Measurements from ENCODE around the gene NME3.

DNA sequence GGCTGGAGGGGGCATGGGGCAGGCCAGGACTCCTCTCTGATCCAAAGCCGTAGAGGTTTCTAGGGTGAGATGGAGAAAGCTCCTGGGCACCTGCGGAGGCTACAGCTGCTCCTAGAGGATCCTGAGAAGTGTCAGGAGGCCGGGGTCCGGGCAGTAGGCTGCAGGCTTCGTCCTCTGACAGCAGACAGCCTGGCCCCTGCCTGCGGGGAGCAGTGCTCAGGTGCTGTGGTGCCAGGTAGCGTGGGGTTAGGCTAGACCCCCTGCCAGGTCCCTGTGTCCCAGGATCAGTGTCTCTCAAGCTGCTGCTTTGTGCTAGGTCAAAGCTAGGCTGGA is 3.1 kb upstream of the NME3 start:
- TF ChIP-seq, protein P1, sequence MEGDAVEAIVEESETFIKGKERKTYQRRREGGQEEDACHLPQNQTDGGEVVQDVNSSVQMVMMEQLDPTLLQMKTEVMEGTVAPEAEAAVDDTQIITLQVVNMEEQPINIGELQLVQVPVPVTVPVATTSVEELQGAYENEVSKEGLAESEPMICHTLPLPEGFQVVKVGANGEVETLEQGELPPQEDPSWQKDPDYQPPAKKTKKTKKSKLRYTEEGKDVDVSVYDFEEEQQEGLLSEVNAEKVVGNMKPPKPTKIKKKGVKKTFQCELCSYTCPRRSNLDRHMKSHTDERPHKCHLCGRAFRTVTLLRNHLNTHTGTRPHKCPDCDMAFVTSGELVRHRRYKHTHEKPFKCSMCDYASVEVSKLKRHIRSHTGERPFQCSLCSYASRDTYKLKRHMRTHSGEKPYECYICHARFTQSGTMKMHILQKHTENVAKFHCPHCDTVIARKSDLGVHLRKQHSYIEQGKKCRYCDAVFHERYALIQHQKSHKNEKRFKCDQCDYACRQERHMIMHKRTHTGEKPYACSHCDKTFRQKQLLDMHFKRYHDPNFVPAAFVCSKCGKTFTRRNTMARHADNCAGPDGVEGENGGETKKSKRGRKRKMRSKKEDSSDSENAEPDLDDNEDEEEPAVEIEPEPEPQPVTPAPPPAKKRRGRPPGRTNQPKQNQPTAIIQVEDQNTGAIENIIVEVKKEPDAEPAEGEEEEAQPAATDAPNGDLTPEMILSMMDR (IDR thresholded peaks at IDR 0.05): no peak
- TF ChIP-seq POLR2A (IDR thresholded peaks at IDR 0.05): no peak
